HG02970 (cell line): Measurements from ENCODE around the gene B4GALNT1.

ENCODE experiments used
- ATAC-seq: cut with Tn5 transposase; IDR thresholded peaks from one replicate; pipeline ENCODE4 v1.9.1; 2021; ENCODE audit warnings: mild to moderate bottlenecking, moderate library complexity, moderate number of reproducible peaks; ENCODE audit not compliant: unreplicated experiment, low FRiP score

The B4GALNT1 gene

GRCh38 chr12:57609781-57610553 is 23.0 kb downstream of the B4GALNT1 start:
- no peak for ATAC-seq

GRCh38 chr12:57609101-57609780 is 23.8 kb downstream of the B4GALNT1 start:
- no peak for ATAC-seq

GRCh38 chr12:57607958-57608663 is 24.9 kb downstream of the B4GALNT1 start:
- no peak for ATAC-seq

- ATAC-seq = no peak
Observed at GRCh38 chr12:57606821-57607220, 26.2 kb downstream of the B4GALNT1 start.

GRCh38 chr12:57606399-57606798 is 26.6 kb downstream of the B4GALNT1 start:
- no peak for ATAC-seq

- no peak for ATAC-seq
Observed at GRCh38 chr12:57605811-57606311, 27.1 kb downstream of the B4GALNT1 start.

- ATAC-seq = no peak
Observed at GRCh38 chr12:57604992-57605810, 27.8 kb downstream of the B4GALNT1 start.

GRCh38 chr12:57604454-57604991 is 28.5 kb downstream of the B4GALNT1 start, which contains the start of gene DTX3:
TSS of gene DTX3 (plus strand) at chr12:57604824. CDS start at chr12:57606518, 1,694 bp downstream.
- ATAC-seq = no peak

- no peak for ATAC-seq
Observed at GRCh38 chr12:57603815-57604453, 29.1 kb downstream of the B4GALNT1 start.

GRCh38 chr12:57603324-57603723 is 29.7 kb downstream of the B4GALNT1 start:
- ATAC-seq = no peak

- no peak for ATAC-seq
Observed at GRCh38 chr12:57602544-57602943, 30.5 kb downstream of the B4GALNT1 start.

GRCh38 chr12:57600395-57600794 is 32.6 kb downstream of the B4GALNT1 start:
- ATAC-seq = no peak

- no peak for ATAC-seq
Observed at GRCh38 chr12:57593187-57593586, 39.8 kb downstream of the B4GALNT1 start.

- ATAC-seq = no peak
Observed at GRCh38 chr12:57592551-57593165, 40.3 kb downstream of the B4GALNT1 start.

- ATAC-seq = no peak
Observed at GRCh38 chr12:57591782-57592325, 41.1 kb downstream of the B4GALNT1 start.

GRCh38 chr12:57590864-57591781 is 41.9 kb downstream of the B4GALNT1 start, which contains the start of gene PIP4K2C:
TSS of gene PIP4K2C (plus strand) at chr12:57591192. CDS start at chr12:57591290, 98 bp downstream.
- peak; percentile 87 for ATAC-seq

GRCh38 chr12:57590479-57590863 is 42.5 kb downstream of the B4GALNT1 start:
- ATAC-seq = no peak
